Endometrial microvascular endothelial cells (primary cell): ENCODE measurements around the gene MOGAT3. TPM values are rescaled to one million over a fixed set of nuclear protein-coding genes. Genes with fewer than 3 reads are reported as not detected.
"Not testable (repeated sequence)": the region's sequence is repeated elsewhere in the genome, so short reads cannot be mapped to it uniquely, and the experiment has no call there.

Experiments used
- in situ Hi-C: cut with HindIII; loops from 2 replicates; pipeline ENCODE4 v1.10.0; 2017; ENCODE audit warnings: low sequenced_read_pairs, low pct_unique_long_range_greater_than_20kb; ENCODE audit errors: inconsistent ontology term
- total RNA-seq: library from RNA; depleted of rRNA; stranded (reverse); fragments of >200 nt; gene quantifications from one replicate; pipeline ENCODE4 v1.2.3, GENCODE V29; 2015; ENCODE audit errors: inconsistent ontology term

Gene MOGAT3
- total RNA-seq, 1 donor from 2014 or later, result not detected

GRCh38 chr7:101210143-101210542, 9.3 kb upstream of the MOGAT3 start:
- in situ Hi-C loops, result no loop called here

- in situ Hi-C loops, result no loop called here
These were observed 8.0 kb upstream of the MOGAT3 start for GRCh38 chr7:101208794-101209193.

GRCh38 chr7:101207459-101207858, 6.6 kb upstream of the MOGAT3 start:
- in situ Hi-C loops, result no loop called here

- in situ Hi-C loops, result no loop called here
These were observed 5.8 kb upstream of the MOGAT3 start for GRCh38 chr7:101206665-101207042.

- in situ Hi-C loops, result no loop called here
These were observed 5.2 kb upstream of the MOGAT3 start for GRCh38 chr7:101205901-101206664.

- in situ Hi-C loops, result not testable (repeated sequence)
These were observed 3.2 kb upstream of the MOGAT3 start for GRCh38 chr7:101203740-101204738.

- in situ Hi-C loops, result no loop called here
These were observed 1.7 kb upstream of the MOGAT3 start for GRCh38 chr7:101202603-101202918.

GRCh38 chr7:101201695-101202602, 1.1 kb upstream of the MOGAT3 start:
- in situ Hi-C loops, result no loop called here

- in situ Hi-C loops, result no loop called here
These were observed 353 bp downstream of the MOGAT3 start for GRCh38 chr7:101200504-101200861.

GRCh38 chr7:101199522-101199921, 1.3 kb downstream of the MOGAT3 start:
- in situ Hi-C loops, result not testable (repeated sequence)

- in situ Hi-C loops, result no loop called here
These were observed 2.4 kb downstream of the MOGAT3 start for GRCh38 chr7:101198476-101198875.

- in situ Hi-C loops, result no loop called here
These were observed 2.8 kb downstream of the MOGAT3 start for GRCh38 chr7:101197991-101198390.

- in situ Hi-C loops, result no loop called here
These were observed 5.0 kb downstream of the MOGAT3 start for GRCh38 chr7:101195884-101196283.

- in situ Hi-C loops, result no loop called here
These were observed 11.7 kb downstream of the MOGAT3 start for GRCh38 chr7:101189109-101189508.

GRCh38 chr7:101186844-101187428, 13.9 kb downstream of the MOGAT3 start:
- in situ Hi-C loops, result no loop called here

- in situ Hi-C loops, result no loop called here
These were observed 14.6 kb downstream of the MOGAT3 start for GRCh38 chr7:101186194-101186593.

GRCh38 chr7:101185258-101185839, 15.5 kb downstream of the MOGAT3 start:
- in situ Hi-C loops, result no loop called here

GRCh38 chr7:101180130-101180755, 20.6 kb downstream of the MOGAT3 start, which contains the start of gene NAT16:
TSS of gene NAT16 (minus strand) at chr7:101180293. CDS start at chr7:101174807, 5,486 bp downstream.
- in situ Hi-C loops, result no loop called here
